ENCODE results near the gene RASGRP1.

Gene RASGRP1

GRCh38 chr15:38453971-38454695 is 110.5 kb downstream of the RASGRP1 start, which contains the start of gene FAM98B:
Gene FAM98B (plus strand): TSS chr15:38454127. CDS start chr15:38454162, 35 bp downstream.
- Mint-ChIP-seq H3K4me3 (peak within 1 kb of the TSS; percentile 93), H3K9me3 (peaks cover 3% of the 10 kb centered on the region), H3K4me1 (peaks cover 16% of the 10 kb centered on the region), H3K27ac (peak within 1 kb of the TSS; percentile 99), H3K36me3 (ENCODE audit: low read depth) (peaks cover 7% of the 10 kb centered on the region), H3K27me3 (ENCODE audit: low read depth, poor library complexity) (peaks cover 30% of the 10 kb centered on the region)
- DNase-seq: peak; percentile 92
- no peak for TF ChIP-seq CTCF (IDR thresholded peaks at IDR 0.05)

GRCh38 chr15:38441130-38441519 is 123.5 kb downstream of the RASGRP1 start:
- DNase-seq: no peak
- H3K4me1 Mint-ChIP-seq: peaks cover 7% of the 10 kb centered on the region
- peaks cover 43% of the 10 kb centered on the region for H3K27me3 Mint-ChIP-seq (ENCODE audit: low read depth, poor library complexity)
- TF ChIP-seq CTCF (IDR thresholded peaks at IDR 0.05): no peak
- H3K4me3 Mint-ChIP-seq: no peak overlapping the region
- H3K27ac Mint-ChIP-seq: no peak overlapping the region
- H3K36me3 Mint-ChIP-seq (ENCODE audit: low read depth): peaks cover 5% of the 10 kb centered on the region
- peaks cover 29% of the 10 kb centered on the region for H3K9me3 Mint-ChIP-seq

GRCh38 chr15:38440353-38441129 is 124.1 kb downstream of the RASGRP1 start:
- Mint-ChIP-seq H3K9me3 (peaks cover 29% of the 10 kb centered on the region), H3K27me3 (ENCODE audit: low read depth, poor library complexity) (peaks cover 47% of the 10 kb centered on the region), H3K4me3 (peak overlapping the region; percentile 44), H3K4me1 (peaks cover 7% of the 10 kb centered on the region), H3K27ac (no peak overlapping the region), H3K36me3 (ENCODE audit: low read depth) (peaks cover 5% of the 10 kb centered on the region)
- DNase-seq: peak; percentile 54
- peak; percentile 85 for TF ChIP-seq CTCF (IDR thresholded peaks at IDR 0.05)
